ENCODE results near the gene REEP5. TPM values are rescaled to one million over a fixed set of nuclear protein-coding genes. Genes with fewer than 3 reads are reported as not detected.

Gene REEP5
- total RNA-seq, 1 donor from 2014 or later, result 120 TPM

DNA sequence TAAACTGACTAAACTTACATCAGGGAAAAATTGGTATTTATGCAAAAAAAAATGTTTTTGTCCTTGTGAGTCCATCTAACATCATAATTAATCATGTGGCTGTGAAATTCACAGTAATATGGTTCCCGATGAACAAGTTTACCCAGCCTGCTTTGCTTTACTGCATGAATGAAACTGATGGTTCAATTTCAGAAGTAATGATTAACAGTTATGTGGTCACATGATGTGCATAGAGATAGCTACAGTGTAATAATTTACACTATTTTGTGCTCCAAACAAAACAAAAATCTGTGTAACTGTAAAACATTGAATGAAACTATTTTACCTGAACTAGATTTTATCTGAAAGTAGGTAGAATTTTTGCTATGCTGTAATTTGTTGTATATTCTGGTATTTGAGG is 77.5 kb downstream of the REEP5 start:
- no peak overlapping the region for H3K4me2 ChIP-seq (ENCODE audit: low read length)
- no peaks in the 10 kb centered on the region for H3K4me1 ChIP-seq (ENCODE audit: insufficient read depth, low read length)
- no peak overlapping the region for H3K9ac ChIP-seq (ENCODE audit: low read length)
- H3K9me3 ChIP-seq (ENCODE audit: insufficient read depth, low read depth, low read length), result no peaks in the 10 kb centered on the region
- H3K79me2 ChIP-seq (ENCODE audit: insufficient read depth, low read length), result no peaks in the 10 kb centered on the region
- peaks cover 2% of the 10 kb centered on the region for H3K4me1 Mint-ChIP-seq (ENCODE audit: low read depth, unreplicated experiment)
- DNase-seq (ENCODE audit: low read depth), result no peak
- no peaks in the 10 kb centered on the region for H3K27me3 ChIP-seq (ENCODE audit: insufficient read depth, low read length)
- peaks cover 10% of the 10 kb centered on the region for H3K36me3 ChIP-seq (ENCODE audit: insufficient read depth, low read length)
- H3K4me3 ChIP-seq (ENCODE audit: insufficient read depth, low read depth, low read length), result no peak overlapping the region
- no peak overlapping the region for H3K4me3 Mint-ChIP-seq (ENCODE audit: unreplicated experiment)
- no peak overlapping the region for H3K27ac Mint-ChIP-seq (ENCODE audit: unreplicated experiment)
- H4K20me1 ChIP-seq (ENCODE audit: insufficient read depth, low read length), result no peaks in the 10 kb centered on the region
- H3K27me3 Mint-ChIP-seq (ENCODE audit: low read depth, unreplicated experiment), result no peaks in the 10 kb centered on the region
- no peak overlapping the region for H3K27ac ChIP-seq (ENCODE audit: low read depth, low read length)
- TF ChIP-seq EZH2 (IDR thresholded peaks at IDR 0.05; ENCODE audit: insufficient read depth, low read length), result no peak
- TF ChIP-seq, protein P1, sequence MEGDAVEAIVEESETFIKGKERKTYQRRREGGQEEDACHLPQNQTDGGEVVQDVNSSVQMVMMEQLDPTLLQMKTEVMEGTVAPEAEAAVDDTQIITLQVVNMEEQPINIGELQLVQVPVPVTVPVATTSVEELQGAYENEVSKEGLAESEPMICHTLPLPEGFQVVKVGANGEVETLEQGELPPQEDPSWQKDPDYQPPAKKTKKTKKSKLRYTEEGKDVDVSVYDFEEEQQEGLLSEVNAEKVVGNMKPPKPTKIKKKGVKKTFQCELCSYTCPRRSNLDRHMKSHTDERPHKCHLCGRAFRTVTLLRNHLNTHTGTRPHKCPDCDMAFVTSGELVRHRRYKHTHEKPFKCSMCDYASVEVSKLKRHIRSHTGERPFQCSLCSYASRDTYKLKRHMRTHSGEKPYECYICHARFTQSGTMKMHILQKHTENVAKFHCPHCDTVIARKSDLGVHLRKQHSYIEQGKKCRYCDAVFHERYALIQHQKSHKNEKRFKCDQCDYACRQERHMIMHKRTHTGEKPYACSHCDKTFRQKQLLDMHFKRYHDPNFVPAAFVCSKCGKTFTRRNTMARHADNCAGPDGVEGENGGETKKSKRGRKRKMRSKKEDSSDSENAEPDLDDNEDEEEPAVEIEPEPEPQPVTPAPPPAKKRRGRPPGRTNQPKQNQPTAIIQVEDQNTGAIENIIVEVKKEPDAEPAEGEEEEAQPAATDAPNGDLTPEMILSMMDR (IDR thresholded peaks at IDR 0.05; ENCODE audit: insufficient read depth, low read depth, low read length), result no peak
- H2AFZ ChIP-seq (ENCODE audit: low read depth, low read length), result no peak overlapping the region
- no peaks in the 10 kb centered on the region for H3K9me3 Mint-ChIP-seq (ENCODE audit: unreplicated experiment)
- H3K36me3 Mint-ChIP-seq (ENCODE audit: low read depth, unreplicated experiment), result peaks cover 16% of the 10 kb centered on the region
- FAIRE-seq, result no peak

DNA sequence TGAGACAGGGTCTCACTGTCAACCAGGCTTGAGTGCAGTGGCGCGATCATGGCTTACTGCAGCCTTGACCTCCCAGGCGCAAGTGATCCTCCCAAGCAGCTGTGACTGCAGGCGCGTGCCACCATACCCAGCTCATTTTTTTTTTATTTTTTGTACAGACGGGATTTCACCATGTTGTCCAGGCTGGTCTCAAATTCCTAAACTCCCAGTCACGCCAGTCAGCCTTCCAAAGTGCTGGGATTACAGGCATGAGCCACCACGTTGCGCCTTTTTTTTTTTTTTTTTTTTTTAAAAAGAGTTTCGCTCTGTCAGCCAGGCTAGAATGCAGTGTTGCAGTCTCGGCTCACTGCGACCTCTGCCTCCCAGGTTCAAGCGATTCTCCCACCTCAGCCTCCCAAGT is 88.1 kb downstream of the REEP5 start:
- no peak overlapping the region for H3K27ac Mint-ChIP-seq (ENCODE audit: unreplicated experiment)
- Histone ChIP-seq H3K4me2 (ENCODE audit: low read length) (no peak overlapping the region), H2AFZ (ENCODE audit: low read depth, low read length) (no peak overlapping the region), H3K27ac (ENCODE audit: low read depth, low read length) (no peak overlapping the region), H3K9ac (ENCODE audit: low read length) (no peak overlapping the region), H3K27me3 (ENCODE audit: insufficient read depth, low read length) (no peaks in the 10 kb centered on the region), H4K20me1 (ENCODE audit: insufficient read depth, low read length) (no peaks in the 10 kb centered on the region), H3K4me3 (ENCODE audit: insufficient read depth, low read depth, low read length) (no peak overlapping the region), H3K79me2 (ENCODE audit: insufficient read depth, low read length) (no peaks in the 10 kb centered on the region), H3K4me1 (ENCODE audit: insufficient read depth, low read length) (no peaks in the 10 kb centered on the region), H3K36me3 (ENCODE audit: insufficient read depth, low read length) (peaks cover 33% of the 10 kb centered on the region), H3K9me3 (ENCODE audit: insufficient read depth, low read depth, low read length) (no peaks in the 10 kb centered on the region)
- FAIRE-seq (no peak), DNase-seq (ENCODE audit: low read depth) (no peak)
- H3K36me3 Mint-ChIP-seq (ENCODE audit: low read depth, unreplicated experiment), result peaks cover 9% of the 10 kb centered on the region
- no peaks in the 10 kb centered on the region for H3K4me1 Mint-ChIP-seq (ENCODE audit: low read depth, unreplicated experiment)
- no peak overlapping the region for H3K4me3 Mint-ChIP-seq (ENCODE audit: unreplicated experiment)
- TF ChIP-seq, protein P1 (IDR thresholded peaks at IDR 0.05; ENCODE audit: insufficient read depth, low read depth, low read length), result no peak
- TF ChIP-seq EZH2 (IDR thresholded peaks at IDR 0.05; ENCODE audit: insufficient read depth, low read length), result no peak
- H3K9me3 Mint-ChIP-seq (ENCODE audit: unreplicated experiment), result no peaks in the 10 kb centered on the region
- H3K27me3 Mint-ChIP-seq (ENCODE audit: low read depth, unreplicated experiment), result no peaks in the 10 kb centered on the region

DNA sequence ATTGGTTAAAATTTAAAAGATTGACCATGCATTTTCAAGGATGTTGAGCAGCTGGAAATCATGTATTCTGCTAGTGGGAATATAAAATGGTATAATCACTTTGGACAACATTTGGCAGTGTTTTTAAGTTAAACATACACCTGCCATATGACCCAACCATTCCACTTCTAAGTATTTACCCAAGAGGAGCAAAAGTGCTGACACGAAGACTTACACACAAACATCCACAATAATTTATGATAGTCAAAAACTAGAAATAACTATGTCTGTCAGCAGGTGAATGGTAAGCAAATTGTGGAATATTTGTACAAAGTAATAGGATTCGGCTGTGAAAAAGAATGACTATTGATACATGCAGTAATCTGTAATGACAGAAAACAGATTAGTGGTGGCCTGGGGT is 91.6 kb downstream of the REEP5 start:
- H3K4me3 Mint-ChIP-seq (ENCODE audit: unreplicated experiment), result no peak overlapping the region
- Histone ChIP-seq H3K4me2 (ENCODE audit: low read length) (no peak overlapping the region), H3K9ac (ENCODE audit: low read length) (no peak overlapping the region), H3K27ac (ENCODE audit: low read depth, low read length) (no peak overlapping the region), H3K27me3 (ENCODE audit: insufficient read depth, low read length) (no peaks in the 10 kb centered on the region), H3K4me1 (ENCODE audit: insufficient read depth, low read length) (no peaks in the 10 kb centered on the region), H3K9me3 (ENCODE audit: insufficient read depth, low read depth, low read length) (no peaks in the 10 kb centered on the region), H4K20me1 (ENCODE audit: insufficient read depth, low read length) (no peaks in the 10 kb centered on the region), H2AFZ (ENCODE audit: low read depth, low read length) (no peak overlapping the region), H3K79me2 (ENCODE audit: insufficient read depth, low read length) (no peaks in the 10 kb centered on the region), H3K4me3 (ENCODE audit: insufficient read depth, low read depth, low read length) (no peak overlapping the region), H3K36me3 (ENCODE audit: insufficient read depth, low read length) (peaks cover 14% of the 10 kb centered on the region)
- H3K27ac Mint-ChIP-seq (ENCODE audit: unreplicated experiment), result no peak overlapping the region
- H3K4me1 Mint-ChIP-seq (ENCODE audit: low read depth, unreplicated experiment), result no peaks in the 10 kb centered on the region
- H3K9me3 Mint-ChIP-seq (ENCODE audit: unreplicated experiment), result no peaks in the 10 kb centered on the region
- peaks cover 4% of the 10 kb centered on the region for H3K36me3 Mint-ChIP-seq (ENCODE audit: low read depth, unreplicated experiment)
- no peak for FAIRE-seq
- H3K27me3 Mint-ChIP-seq (ENCODE audit: low read depth, unreplicated experiment), result no peaks in the 10 kb centered on the region
- DNase-seq (ENCODE audit: low read depth), result no peak
- TF ChIP-seq, protein P1 (IDR thresholded peaks at IDR 0.05; ENCODE audit: insufficient read depth, low read depth, low read length), result no peak
- TF ChIP-seq EZH2 (IDR thresholded peaks at IDR 0.05; ENCODE audit: insufficient read depth, low read length), result no peak

Other genes with a start within 250 kb of the REEP5 start
- gene APC, start 184.3 kb downstream of the REEP5 start, total RNA-seq, result 53.9 and 54.6 TPM in 2 replicates
- gene SRP19, start 60.9 kb downstream of the REEP5 start, total RNA-seq, result 73.1 and 73.5 TPM in 2 replicates
- 39.8 and 48.9 TPM in 2 replicates for gene DCP2, start 54.6 kb upstream of the REEP5 start, total RNA-seq